ENCODE results near the gene FBXW7.
A peak's percentile ranks its signal among the peaks of the same experiment; 100 is the strongest.

The FBXW7 gene

DNA sequence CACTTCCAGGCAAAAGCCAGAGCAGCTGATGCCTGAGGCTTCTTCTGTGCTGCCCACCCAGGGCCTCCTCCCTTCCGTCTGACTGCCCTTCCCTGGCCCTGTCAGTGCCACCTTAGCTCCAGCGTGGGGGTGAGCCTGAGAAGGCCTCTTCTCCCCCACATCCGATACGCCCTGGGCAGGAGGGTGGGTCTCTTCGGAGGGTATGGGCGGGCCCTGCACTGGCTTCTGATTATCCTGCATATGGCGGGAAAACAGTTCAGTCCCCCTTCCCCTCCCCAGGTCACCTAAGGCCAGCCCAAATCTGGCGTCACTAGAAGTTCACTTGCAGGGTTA is 256.7 kb downstream of the FBXW7 start:
- ChIA-PET POLR2A (no interaction called here), CTCF (no interaction called here)
- H3K27ac ChIP-seq (ENCODE audit: extremely low read depth, low read depth, low read length), result no peak overlapping the region
- H3K4me3 ChIP-seq (ENCODE audit: low read depth, low read length), result no peak overlapping the region
- TF ChIP-seq AEBP2 (tag by site-specific recombination; IDR thresholded peaks at IDR 0.05; ENCODE audit: borderline replicate concordance) (no peak), ZBTB11 (tag by site-specific recombination; conservative IDR thresholded peaks at IDR 0.05; ENCODE audit: low read depth) (no peak)
- H3K36me3 ChIP-seq (ENCODE audit: control insufficient read depth in 2 of 2, insufficient read depth in 1 of 2, low read length in 2 of 2), result no peaks in the 10 kb centered on the region
- no peaks in the 10 kb centered on the region for H3K4me1 ChIP-seq (ENCODE audit: control insufficient read depth, insufficient read depth, low read length)
- no peaks in the 10 kb centered on the region for H3K9me3 ChIP-seq (ENCODE audit: control insufficient read depth, insufficient read depth, low read depth, low read length)

GRCh38 chr4:152278505-152279233 is 257.2 kb downstream of the FBXW7 start:
- Histone ChIP-seq H3K27ac (ENCODE audit: extremely low read depth, low read depth, low read length) (no peak overlapping the region), H3K36me3 (ENCODE audit: control insufficient read depth in 2 of 2, insufficient read depth in 1 of 2, low read length in 2 of 2) (no peaks in the 10 kb centered on the region), H3K4me3 (ENCODE audit: low read depth, low read length) (no peak overlapping the region), H3K9me3 (ENCODE audit: control insufficient read depth, insufficient read depth, low read depth, low read length) (no peaks in the 10 kb centered on the region), H3K4me1 (ENCODE audit: control insufficient read depth, insufficient read depth, low read length) (no peaks in the 10 kb centered on the region)
- TF ChIP-seq ZNF610 (tag by site-specific recombination; IDR thresholded peaks at IDR 0.05; ENCODE audit: borderline replicate concordance) (no peak), EGR2 (tag by site-specific recombination; IDR thresholded peaks at IDR 0.05; ENCODE audit: low read depth) (peak; percentile 39)
- POLR2A ChIA-PET, result no interaction called here
- CTCF ChIA-PET, result no interaction called here

DNA sequence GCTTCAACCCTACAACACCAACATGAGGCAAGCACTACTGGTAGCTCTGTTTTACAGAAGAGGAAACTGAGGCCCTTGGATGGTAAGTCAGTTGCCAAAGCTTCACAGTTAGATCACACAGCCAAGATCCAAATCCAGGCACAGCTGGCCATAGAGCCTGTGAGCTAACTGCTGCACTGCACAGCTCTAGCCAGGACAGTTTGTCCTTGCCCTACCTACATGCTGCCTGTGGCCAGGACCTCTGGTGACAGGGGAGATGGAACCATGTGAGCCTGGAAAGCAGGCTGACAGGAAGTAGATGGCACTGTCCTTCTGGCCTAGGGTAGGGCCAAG is 257.8 kb downstream of the FBXW7 start:
- H3K36me3 ChIP-seq (ENCODE audit: control insufficient read depth in 2 of 2, insufficient read depth in 1 of 2, low read length in 2 of 2), result no peaks in the 10 kb centered on the region
- no peak overlapping the region for H3K27ac ChIP-seq (ENCODE audit: extremely low read depth, low read depth, low read length)
- POLR2A ChIA-PET, result no interaction called here
- H3K4me1 ChIP-seq (ENCODE audit: control insufficient read depth, insufficient read depth, low read length), result no peaks in the 10 kb centered on the region
- H3K9me3 ChIP-seq (ENCODE audit: control insufficient read depth, insufficient read depth, low read depth, low read length), result no peaks in the 10 kb centered on the region
- CTCF ChIA-PET, result no interaction called here
- H3K4me3 ChIP-seq (ENCODE audit: low read depth, low read length), result no peak overlapping the region
- TF ChIP-seq BCL6B (tag by site-specific recombination; IDR thresholded peaks at IDR 0.05), result no peak
- TF ChIP-seq ZNF248 (tag by site-specific recombination; IDR thresholded peaks at IDR 0.05), result no peak
- no peak for TF ChIP-seq ZNF571 (tag by site-specific recombination; IDR thresholded peaks at IDR 0.05)
- TF ChIP-seq PATZ1 (tag by site-specific recombination; IDR thresholded peaks at IDR 0.05), result no peak
- no peak for TF ChIP-seq ZNF791 (tag by site-specific recombination; IDR thresholded peaks at IDR 0.05)
- no peak for TF ChIP-seq HOXC10 (CRISPR knock-in tag; IDR thresholded peaks at IDR 0.05)
- no peak for TF ChIP-seq ZNF518A (tag by site-specific recombination; conservative IDR thresholded peaks at IDR 0.05; ENCODE audit: low read depth)
- TF ChIP-seq, protein P1, sequence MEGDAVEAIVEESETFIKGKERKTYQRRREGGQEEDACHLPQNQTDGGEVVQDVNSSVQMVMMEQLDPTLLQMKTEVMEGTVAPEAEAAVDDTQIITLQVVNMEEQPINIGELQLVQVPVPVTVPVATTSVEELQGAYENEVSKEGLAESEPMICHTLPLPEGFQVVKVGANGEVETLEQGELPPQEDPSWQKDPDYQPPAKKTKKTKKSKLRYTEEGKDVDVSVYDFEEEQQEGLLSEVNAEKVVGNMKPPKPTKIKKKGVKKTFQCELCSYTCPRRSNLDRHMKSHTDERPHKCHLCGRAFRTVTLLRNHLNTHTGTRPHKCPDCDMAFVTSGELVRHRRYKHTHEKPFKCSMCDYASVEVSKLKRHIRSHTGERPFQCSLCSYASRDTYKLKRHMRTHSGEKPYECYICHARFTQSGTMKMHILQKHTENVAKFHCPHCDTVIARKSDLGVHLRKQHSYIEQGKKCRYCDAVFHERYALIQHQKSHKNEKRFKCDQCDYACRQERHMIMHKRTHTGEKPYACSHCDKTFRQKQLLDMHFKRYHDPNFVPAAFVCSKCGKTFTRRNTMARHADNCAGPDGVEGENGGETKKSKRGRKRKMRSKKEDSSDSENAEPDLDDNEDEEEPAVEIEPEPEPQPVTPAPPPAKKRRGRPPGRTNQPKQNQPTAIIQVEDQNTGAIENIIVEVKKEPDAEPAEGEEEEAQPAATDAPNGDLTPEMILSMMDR (tag by site-specific recombination; IDR thresholded peaks at IDR 0.05), result no peak
- no peak for TF ChIP-seq ZNF596 (tag by site-specific recombination; IDR thresholded peaks at IDR 0.05)
- no peak for TF ChIP-seq ZNF423 (tag by site-specific recombination; IDR thresholded peaks at IDR 0.05)
- TF ChIP-seq ZBTB1 (tag by site-specific recombination; IDR thresholded peaks at IDR 0.05), result no peak
